Measurements from ENCODE around the gene MAST4.

The MAST4 gene

DNA sequence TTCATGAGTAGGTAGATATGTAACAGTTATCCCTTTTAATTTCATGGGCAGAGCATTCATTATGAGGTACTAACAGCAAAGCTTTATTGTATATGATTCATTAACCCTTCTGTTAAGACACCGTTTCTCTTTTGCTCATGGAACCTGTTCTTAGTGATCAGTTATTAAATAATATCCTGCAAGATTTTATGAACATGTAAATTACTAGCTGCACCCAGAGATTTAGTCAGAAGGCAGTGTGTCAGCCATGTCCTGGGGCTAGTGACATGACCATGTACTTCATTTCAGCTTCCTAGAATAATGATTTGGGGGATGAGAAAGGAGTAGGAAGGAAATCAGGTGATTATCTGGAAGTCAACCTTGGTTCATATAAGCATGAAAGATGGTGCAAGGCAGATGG lies 7.0 kb downstream of the MAST4 start:
- TF ChIP-seq CTCF (conservative IDR thresholded peaks at IDR 0.05; ENCODE audit: low read depth, low read length) = no peak
- DNase-seq (ENCODE audit: low read depth) = no peak
- H3K4me3 ChIP-seq (ENCODE audit: low read depth, low read length) = no peak overlapping the region

DNA sequence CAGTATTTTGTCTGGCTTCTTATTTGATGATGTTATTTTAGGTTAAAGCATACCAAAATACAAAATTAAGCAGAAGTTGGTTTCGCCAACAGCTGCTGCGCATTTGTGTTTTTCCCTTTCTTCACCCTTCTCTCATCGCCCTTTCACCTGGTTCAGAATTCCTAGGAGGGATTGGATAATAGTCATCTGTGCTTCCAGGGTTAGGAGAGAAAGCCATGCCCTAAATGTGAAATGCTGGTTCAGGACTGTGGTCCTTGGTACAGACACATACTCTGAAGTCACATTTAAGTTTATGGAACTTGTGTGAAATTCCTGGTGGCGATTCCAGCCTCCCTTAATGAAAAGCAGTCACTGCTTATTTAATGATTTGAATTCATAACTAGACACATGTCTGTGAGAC lies 7.7 kb downstream of the MAST4 start:
- H3K4me3 ChIP-seq (ENCODE audit: low read depth, low read length) = no peak overlapping the region
- no peak for DNase-seq (ENCODE audit: low read depth)
- TF ChIP-seq CTCF (conservative IDR thresholded peaks at IDR 0.05; ENCODE audit: low read depth, low read length) = no peak

GRCh38 chr5:66606713-66607112 lies 10.5 kb downstream of the MAST4 start:
- no peak for DNase-seq (ENCODE audit: low read depth)
- H3K4me3 ChIP-seq (ENCODE audit: low read depth, low read length) = no peak overlapping the region
- TF ChIP-seq CTCF (conservative IDR thresholded peaks at IDR 0.05; ENCODE audit: low read depth, low read length) = no peak

- DNase-seq (ENCODE audit: low read depth) = no peak
- no peak for TF ChIP-seq CTCF (conservative IDR thresholded peaks at IDR 0.05; ENCODE audit: low read depth, low read length)
- H3K4me3 ChIP-seq (ENCODE audit: low read depth, low read length) = no peak overlapping the region
These were observed 12.3 kb downstream of the MAST4 start for GRCh38 chr5:66608501-66608900.

DNA sequence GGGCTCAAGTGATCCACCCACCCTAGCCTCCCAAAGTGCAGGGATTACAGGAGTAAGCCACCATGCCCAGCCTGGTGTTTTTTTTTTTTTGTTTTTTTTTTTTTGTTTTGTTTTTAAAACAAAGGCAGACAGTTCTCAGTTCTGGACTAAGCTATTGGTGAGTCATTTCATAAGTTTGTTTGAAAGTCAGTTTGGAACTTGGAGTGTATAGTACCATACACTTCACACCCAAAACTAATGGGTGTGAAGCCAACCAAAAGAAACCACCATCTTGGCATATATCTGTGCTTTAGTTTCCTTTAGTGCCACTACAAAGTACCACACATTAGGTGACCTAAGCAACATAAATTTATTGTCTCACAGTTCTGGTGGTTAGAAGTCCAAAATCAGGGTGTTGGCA lies 13.4 kb downstream of the MAST4 start:
- H3K4me3 ChIP-seq (ENCODE audit: low read depth, low read length) = no peak overlapping the region
- no peak for DNase-seq (ENCODE audit: low read depth)
- no peak for TF ChIP-seq CTCF (conservative IDR thresholded peaks at IDR 0.05; ENCODE audit: low read depth, low read length)

GRCh38 chr5:66612226-66612625 lies 16.0 kb downstream of the MAST4 start:
- no peak for TF ChIP-seq CTCF (conservative IDR thresholded peaks at IDR 0.05; ENCODE audit: low read depth, low read length)
- no peak for DNase-seq (ENCODE audit: low read depth)
- H3K4me3 ChIP-seq (ENCODE audit: low read depth, low read length) = no peak overlapping the region

DNA sequence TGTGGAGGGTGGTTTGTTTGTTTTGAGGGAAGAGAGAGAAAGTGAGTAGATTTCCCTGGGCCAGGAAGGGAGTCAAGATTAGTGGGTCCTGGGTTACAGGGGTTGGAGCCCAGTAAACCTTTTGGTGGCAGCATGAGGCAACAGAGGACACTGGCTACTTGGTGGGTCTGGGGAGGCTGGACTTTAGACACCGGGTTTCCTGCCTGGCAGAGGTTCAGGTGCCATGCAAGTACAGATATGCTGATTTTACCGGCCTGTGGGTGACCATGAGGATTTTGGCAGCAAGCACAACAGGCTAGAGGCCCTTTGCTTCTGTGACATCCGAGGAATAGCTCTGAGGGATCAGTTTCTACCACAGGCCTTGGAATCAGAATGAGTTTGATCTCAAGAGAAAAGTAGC lies 18.9 kb downstream of the MAST4 start:
- no peak for DNase-seq (ENCODE audit: low read depth)
- TF ChIP-seq CTCF (conservative IDR thresholded peaks at IDR 0.05; ENCODE audit: low read depth, low read length) = no peak
- no peak overlapping the region for H3K4me3 ChIP-seq (ENCODE audit: low read depth, low read length)

Measured in choroid plexus epithelial cell (primary cell).